Lung (tissue), 12 donors: Measurements from ENCODE around the gene CAPN11. TPM values are rescaled to one million over a fixed set of nuclear protein-coding genes. Genes with fewer than 3 reads are reported as not detected.

Experiments used
- ATAC-seq: fragments of 200-7000 bp; cut with Tn5 transposase; one replicate; pipeline ENCODE4 v1.9.1; 2020; ENCODE audit warnings: moderate number of reproducible peaks; ENCODE audit not compliant: insufficient read depth, low FRiP score
- DNase-seq, 3 donors: peaks; one replicate each; pipeline ENCODE4 v3.0.0-alpha.2; 2013 to 2017
- H3K27ac ChIP-seq, 2 donors: one replicate each; pipeline ENCODE4 v1.5.1; 2013; ENCODE audit warnings: mild to moderate bottlenecking in 2 of 2, moderate library complexity in 2 of 2, control low read depth in 1 of 2, inconsistent platforms in 1 of 2, low read depth in 1 of 2, low read length in 1 of 2
- H3K27me3 ChIP-seq, 3 donors: one replicate each; pipeline ENCODE4 v1.5.1; 2013; ENCODE audit warnings: low read length in 2 of 3; ENCODE audit not compliant: control insufficient read depth in 3 of 3, insufficient read depth in 3 of 3
- H3K36me3 ChIP-seq, 4 donors: one replicate each; pipeline ENCODE4 v1.5.1; 2013; ENCODE audit warnings: low read length in 4 of 4, mild to moderate bottlenecking in 1 of 4, moderate library complexity in 1 of 4; ENCODE audit not compliant: control insufficient read depth in 4 of 4, insufficient read depth in 4 of 4
- H3K4me1 ChIP-seq, 5 donors: one replicate each; pipeline ENCODE4 v1.5.1; 2013; ENCODE audit warnings: low read length in 5 of 5, mild to moderate bottlenecking in 2 of 5, moderate library complexity in 1 of 5; ENCODE audit not compliant: control insufficient read depth in 5 of 5, insufficient read depth in 5 of 5
- H3K4me3 ChIP-seq: one replicate; pipeline ENCODE4 v1.5.1; 2013; ENCODE audit warnings: mild to moderate bottlenecking, control low read depth, moderate library complexity
- H3K9ac ChIP-seq, 2 donors: one replicate each; pipeline ENCODE4 v1.5.1; 2013; ENCODE audit warnings: low read length in 2 of 2, control low read depth in 1 of 2; ENCODE audit not compliant: insufficient read depth in 1 of 2
- H3K9me3 ChIP-seq, 4 donors: one replicate each; pipeline ENCODE4 v1.5.1; 2013; ENCODE audit warnings: low read length in 3 of 4, mild to moderate bottlenecking in 1 of 4, moderate library complexity in 1 of 4; ENCODE audit not compliant: control insufficient read depth in 4 of 4, insufficient read depth in 3 of 4
- WGBS, 2 donors: extraction: QIAGEN DNeasy Blood & Tissue Kit; methylation state at CpG; one replicate each; pipeline ENCODE4 v1.1.7; 2013; 5-methylcytosine and 5-hydroxymethylcytosine counted together
- polyA plus RNA-seq, 2 donors: library from polyadenylated mRNA; stranded (reverse); fragments of 200-250 nt; gene quantifications; one replicate each; pipeline ENCODE4 v1.2.1, GENCODE V29; 2013
- total RNA-seq, 2 donors: library from RNA; depleted of rRNA in 1 of 2; stranded (reverse); fragments of >200 nt in 1 of 2; gene quantifications; one replicate each; pipeline ENCODE4 v1.2.1, GENCODE V29; 2014 to 2021
- TF ChIP-seq, protein P1 (sequence below): IDR thresholded peaks from 2 replicates; pipeline ENCODE4 v1.5.1; 2012; ENCODE audit warnings: mild to moderate bottlenecking; ENCODE audit errors: control extremely low read depth, extremely low read depth
- donor health status: control.
- donor health status: control.
- donor health status: Bipolar disorder and iron deficiency.
- donor health status: healthy.
- donor health status: DM: yes; HTN: yes; CAD: no.

CAPN11 gene
- total and polyA plus RNA-seq, 4 donors: 0.07 to 0.30 (median 0.15) TPM; not detected in 1

DNA sequence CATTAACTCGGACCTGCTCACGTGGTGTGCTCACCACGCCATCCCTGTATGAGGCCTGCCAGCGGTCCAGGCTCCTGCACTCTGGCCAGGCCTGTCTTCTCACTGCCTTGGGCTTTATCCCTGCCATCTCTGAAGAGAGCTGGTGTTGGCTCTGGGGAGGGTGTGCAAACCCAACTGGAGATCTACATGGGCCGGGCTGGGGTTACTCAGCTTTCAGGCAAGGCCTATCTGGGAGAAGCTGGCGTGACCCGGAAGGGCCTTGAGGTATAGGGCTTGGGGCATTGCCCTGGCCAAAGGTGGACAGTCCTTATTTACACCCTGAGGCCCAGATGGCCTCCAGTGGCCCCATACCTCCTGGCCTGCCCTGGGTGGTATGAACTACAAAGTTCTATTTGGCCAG, 69.8 kb downstream of the CAPN11 start:
- no peaks in the 10 kb centered on the region for H3K27me3 ChIP-seq
- WGBS, 2 donors: 98 to 99% methylated on average over 7 of the region's 7 CpGs
- H3K36me3 ChIP-seq: peaks cover 0 to 20% (median 1%) of the 10 kb centered on the region in 4 donors
- ATAC-seq (no peak), DNase-seq (no peak)
- H3K27ac ChIP-seq: peak overlapping the region in 1 of 2 donors; percentile 87
- no peak overlapping the region for H3K9ac ChIP-seq
- H3K4me1 ChIP-seq: peaks cover 6 to 17% (median 10%) of the 10 kb centered on the region in 5 donors
- H3K9me3 ChIP-seq: no peaks in the 10 kb centered on the region
- TF ChIP-seq, protein P1, sequence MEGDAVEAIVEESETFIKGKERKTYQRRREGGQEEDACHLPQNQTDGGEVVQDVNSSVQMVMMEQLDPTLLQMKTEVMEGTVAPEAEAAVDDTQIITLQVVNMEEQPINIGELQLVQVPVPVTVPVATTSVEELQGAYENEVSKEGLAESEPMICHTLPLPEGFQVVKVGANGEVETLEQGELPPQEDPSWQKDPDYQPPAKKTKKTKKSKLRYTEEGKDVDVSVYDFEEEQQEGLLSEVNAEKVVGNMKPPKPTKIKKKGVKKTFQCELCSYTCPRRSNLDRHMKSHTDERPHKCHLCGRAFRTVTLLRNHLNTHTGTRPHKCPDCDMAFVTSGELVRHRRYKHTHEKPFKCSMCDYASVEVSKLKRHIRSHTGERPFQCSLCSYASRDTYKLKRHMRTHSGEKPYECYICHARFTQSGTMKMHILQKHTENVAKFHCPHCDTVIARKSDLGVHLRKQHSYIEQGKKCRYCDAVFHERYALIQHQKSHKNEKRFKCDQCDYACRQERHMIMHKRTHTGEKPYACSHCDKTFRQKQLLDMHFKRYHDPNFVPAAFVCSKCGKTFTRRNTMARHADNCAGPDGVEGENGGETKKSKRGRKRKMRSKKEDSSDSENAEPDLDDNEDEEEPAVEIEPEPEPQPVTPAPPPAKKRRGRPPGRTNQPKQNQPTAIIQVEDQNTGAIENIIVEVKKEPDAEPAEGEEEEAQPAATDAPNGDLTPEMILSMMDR: no peak
- H3K4me3 ChIP-seq: no peak overlapping the region

- no peaks in the 10 kb centered on the region for H3K27me3 ChIP-seq
- 83 to 90% methylated on average over 5 of the region's 5 CpGs for WGBS, 2 donors
- DNase-seq (no peak), ATAC-seq (no peak)
- peaks cover 0 to 20% (median 1%) of the 10 kb centered on the region in 4 donors for H3K36me3 ChIP-seq
- TF ChIP-seq, protein P1: no peak
- peaks cover 6 to 18% (median 10%) of the 10 kb centered on the region in 5 donors for H3K4me1 ChIP-seq
- H3K27ac ChIP-seq: peak overlapping the region in 1 of 2 donors; percentile 87
- H3K9ac ChIP-seq: no peak overlapping the region
- H3K4me3 ChIP-seq: no peak overlapping the region
- no peaks in the 10 kb centered on the region for H3K9me3 ChIP-seq
These were observed 70.2 kb downstream of the CAPN11 start for GRCh38 chr6:44228836-44229235.

- Histone ChIP-seq H3K27ac (peak overlapping the region in 1 of 2 donors; percentile 87), H3K9ac (no peak overlapping the region), H3K9me3 (no peaks in the 10 kb centered on the region), H3K27me3 (no peaks in the 10 kb centered on the region), H3K36me3 (peaks cover 0 to 20% (median 1%) of the 10 kb centered on the region in 4 donors), H3K4me3 (no peak overlapping the region), H3K4me1 (peaks cover 3 to 19% (median 7%) of the 10 kb centered on the region in 5 donors)
- TF ChIP-seq, protein P1: no peak
- DNase-seq: no peak
- no peak for ATAC-seq
- WGBS, 2 donors: 69 to 94% methylated on average over 11 of the region's 11 CpGs
These were observed 70.9 kb downstream of the CAPN11 start for GRCh38 chr6:44229376-44230033.
